ENCODE measurements around the gene GAPDHS. TPM values are rescaled to one million over a fixed set of nuclear protein-coding genes. Genes with fewer than 3 reads are reported as not detected.

The GAPDHS gene
- total RNA-seq, 4 donors from 2014 or later, result not detected

GRCh38 chr19:35539314-35539713 is 6.1 kb downstream of the GAPDHS start:
- in situ Hi-C loops (cut with MboI; ENCODE audit: low sequenced_read_pairs in 4 of 4), result loop anchor here in 1 of 4 donors (25.0 kb wide), 1 partner anchor 173 kb away; the partner anchor contains the start of genes KMT2B and ZBTB32
- ATAC-seq, result no peak
- intact Hi-C loops (cut with DNase I; ENCODE audit: low total_unique reads), result no loop called here

DNA sequence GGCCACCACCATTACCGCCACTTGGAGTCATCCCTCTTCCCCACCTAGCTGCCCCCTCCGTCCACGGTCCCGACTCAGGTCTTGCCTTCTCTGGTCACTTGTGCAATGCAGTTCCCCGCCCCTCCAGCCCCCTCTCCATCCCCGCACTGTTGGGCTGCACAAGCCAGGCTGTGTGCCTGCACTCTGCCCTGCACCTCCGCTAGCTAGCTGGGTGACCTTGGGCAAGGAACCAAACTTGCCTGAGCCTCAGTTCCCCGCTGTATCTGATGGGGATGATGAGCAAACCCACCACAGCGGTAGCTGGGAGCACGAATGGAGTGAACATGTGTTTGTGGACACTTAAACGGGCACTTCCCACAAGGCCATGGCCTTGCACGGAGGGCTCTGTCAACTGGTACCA is 6.6 kb downstream of the GAPDHS start:
- Histone ChIP-seq H3K4me3 (no peak overlapping the region), H3K36me3 (no peaks in the 10 kb centered on the region), H3K9me3 (no peaks in the 10 kb centered on the region), H3K4me1 (peaks cover 7 to 8% of the 10 kb centered on the region in 2 donors), H3K27me3 (peaks cover 3 to 7% (median 5%) of the 10 kb centered on the region in 3 donors), H3K27ac (no peak overlapping the region)
- in situ Hi-C loops (cut with MboI; ENCODE audit: low sequenced_read_pairs in 4 of 4) (loop anchor here in 2 of 4 donors (10.0 to 25.0 kb wide), 2 partner anchors 172 to 175 kb away; partner anchors contain the start of genes KMT2B (in 2 of the 2) and ZBTB32 (in 1 of the 2)), intact Hi-C loops (cut with DNase I; ENCODE audit: low total_unique reads) (no loop called here)
- ATAC-seq, result no peak
- DNase-seq, result no peak
- TF ChIP-seq POLR2A (IDR thresholded peaks at IDR 0.05) (no peak), CTCF (IDR thresholded peaks at IDR 0.05 in 4 of 5, conservative IDR thresholded peaks at IDR 0.05 in 1 of 5) (no peak)

More at GRCh38 chr19:35539314-35539713, 6.1 kb downstream of the GAPDHS start:
- H3K27me3 ChIP-seq, result peaks cover 5 to 12% (median 7%) of the 10 kb centered on the region in 3 donors
- no peak for DNase-seq
- H3K36me3 ChIP-seq, result no peaks in the 10 kb centered on the region
- H3K27ac ChIP-seq, result no peak overlapping the region
- no peaks in the 10 kb centered on the region for H3K9me3 ChIP-seq
- no peak overlapping the region for H3K4me3 ChIP-seq
- peaks cover 2% of the 10 kb centered on the region in 2 donors for H3K4me1 ChIP-seq
- TF ChIP-seq CTCF (IDR thresholded peaks at IDR 0.05 in 4 of 5, conservative IDR thresholded peaks at IDR 0.05 in 1 of 5) (no peak), POLR2A (IDR thresholded peaks at IDR 0.05) (no peak)

DNA sequence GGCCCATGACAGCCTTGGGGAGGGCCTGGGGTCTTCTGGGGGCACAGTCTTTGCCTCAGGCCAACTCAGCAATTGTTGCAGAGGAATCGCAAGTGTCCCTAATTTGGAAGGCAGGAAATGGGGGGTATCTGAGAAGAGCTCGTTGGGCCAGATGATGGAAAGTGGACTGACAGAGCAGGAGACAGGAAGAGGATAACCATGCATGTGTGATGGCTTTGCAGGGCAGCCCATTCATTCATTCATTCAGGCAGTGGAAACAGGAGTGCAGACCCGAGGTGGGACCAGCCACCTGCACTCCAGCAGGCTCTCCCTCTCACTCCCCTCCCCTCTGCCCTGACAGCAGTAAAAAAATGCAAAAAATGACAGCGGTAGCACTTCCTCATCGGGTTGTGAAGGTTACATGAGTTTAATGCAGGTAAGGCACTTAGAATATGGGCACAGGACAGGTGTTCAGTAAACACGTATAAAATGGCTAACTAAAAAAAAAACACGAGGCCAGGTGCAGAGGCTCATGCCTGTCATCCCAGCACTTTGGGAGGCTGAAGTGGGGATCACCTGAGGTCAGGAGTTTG is 7.2 kb downstream of the GAPDHS start:
- H3K4me3 ChIP-seq, result no peak overlapping the region
- no peaks in the 10 kb centered on the region for H3K36me3 ChIP-seq
- H3K9me3 ChIP-seq, result no peaks in the 10 kb centered on the region
- TF ChIP-seq CTCF (IDR thresholded peaks at IDR 0.05 in 4 of 5, conservative IDR thresholded peaks at IDR 0.05 in 1 of 5) (no peak), POLR2A (IDR thresholded peaks at IDR 0.05) (no peak)
- in situ Hi-C loops (cut with MboI; ENCODE audit: low sequenced_read_pairs in 4 of 4), result loop anchor here in 2 of 4 donors (10.0 to 25.0 kb wide), 2 partner anchors 172 to 174 kb away; partner anchors contain the start of genes KMT2B (in 2 of the 2) and ZBTB32 (in 1 of the 2)
- peaks cover 8 to 9% of the 10 kb centered on the region in 2 donors for H3K4me1 ChIP-seq
- no peak overlapping the region for H3K27ac ChIP-seq
- ATAC-seq (no peak), DNase-seq (no peak)
- intact Hi-C loops (cut with DNase I; ENCODE audit: low total_unique reads), result no loop called here
- peaks cover 0 to 5% (median 1%) of the 10 kb centered on the region in 3 donors for H3K27me3 ChIP-seq

- DNase-seq, result no peak
- intact Hi-C loops (cut with DNase I; ENCODE audit: low total_unique reads) (no loop called here), in situ Hi-C loops (cut with MboI; ENCODE audit: low sequenced_read_pairs in 4 of 4) (loop anchor here in 2 of 4 donors (10.0 to 25.0 kb wide), 2 partner anchors 170 to 173 kb away; partner anchors contain the start of genes KMT2B (in 2 of the 2) and ZBTB32 (in 1 of the 2))
- Histone ChIP-seq H3K9me3 (no peaks in the 10 kb centered on the region), H3K4me1 (peaks cover 18 to 21% of the 10 kb centered on the region in 2 donors), H3K27me3 (no peaks in the 10 kb centered on the region), H3K4me3 (no peak overlapping the region), H3K36me3 (peaks cover 0 to 5% of the 10 kb centered on the region in 2 donors), H3K27ac (no peak overlapping the region)
- no peak for ATAC-seq
- TF ChIP-seq CTCF (IDR thresholded peaks at IDR 0.05 in 4 of 5, conservative IDR thresholded peaks at IDR 0.05 in 1 of 5) (no peak), POLR2A (IDR thresholded peaks at IDR 0.05) (no peak)
Measured at GRCh38 chr19:35542209-35542608, 9.0 kb downstream of the GAPDHS start.
